Keratinocyte (primary cell): ENCODE measurements around the gene CREB3L1. TPM values are rescaled to one million over a fixed set of nuclear protein-coding genes. Genes with fewer than 3 reads are reported as not detected.
A peak's percentile ranks its signal among the peaks of the same experiment; 100 is the strongest.

Experiments used
- DNase-seq: peaks from one replicate; pipeline ENCODE4 v3.0.0-alpha.2; 2011; ENCODE audit warnings: low read depth, missing footprints, low spot score
- FAIRE-seq: peaks from 2 replicates; lab custom pipeline; 2011; peaks lifted over from hg19 to GRCh38; lab: Jason Lieb, UNC
- H2AFZ ChIP-seq: 2 replicates; pipeline ENCODE4 v1.6.0; 2012; ENCODE audit warnings: low read length, control low read depth, inconsistent platforms; ENCODE audit not compliant: control insufficient read depth
- H3K27ac ChIP-seq: 2 replicates; pipeline ENCODE4 v1.5.1; 2011; ENCODE audit warnings: low read length; ENCODE audit not compliant: control insufficient read depth, insufficient read depth
- H3K27me3 ChIP-seq: 3 replicates; pipeline ENCODE4 v1.6.0; 2011; ENCODE audit warnings: low read length; ENCODE audit not compliant: control insufficient read depth, insufficient read depth; ENCODE audit errors: extremely low read depth
- H3K36me3 ChIP-seq, 2 experiments: 2 replicates in 1 of 2; 3 replicates in 1 of 2; pipeline ENCODE4 v1.5.1; 2011; ENCODE audit warnings: low read length in 2 of 2, mild to moderate bottlenecking in 1 of 2; ENCODE audit not compliant: control insufficient read depth in 2 of 2, insufficient read depth in 2 of 2; ENCODE audit errors: extremely low read depth in 1 of 2
- H3K4me1 ChIP-seq: 3 replicates; pipeline ENCODE4 v1.5.1; 2011; ENCODE audit warnings: low read length; ENCODE audit not compliant: control insufficient read depth, insufficient read depth; ENCODE audit errors: extremely low read depth
- H3K4me2 ChIP-seq: 3 replicates; pipeline ENCODE4 v1.6.0; 2011; ENCODE audit warnings: low read depth, low read length; ENCODE audit not compliant: control insufficient read depth, insufficient read depth; ENCODE audit errors: extremely low read depth
- H3K4me3 ChIP-seq, 3 experiments: fragments of 200-600 bp in 1 of 3; sonication (generic) in 1 of 3; 2 replicates in 2 of 3; 3 replicates in 1 of 3; pipeline ENCODE4 v1.5.1; 2011 to 2016; ENCODE audit warnings: low read length in 3 of 3, mild to moderate bottlenecking in 3 of 3, control low read depth in 2 of 3, inconsistent platforms in 1 of 3, low read depth in 1 of 3, mixed read lengths in 1 of 3, mixed run types in 1 of 3, moderate library complexity in 1 of 3; ENCODE audit not compliant: control insufficient read depth in 2 of 3, insufficient read depth in 2 of 3; ENCODE audit errors: extremely low read depth in 1 of 3
- H3K79me2 ChIP-seq: 2 replicates; pipeline ENCODE4 v1.6.0; 2012; ENCODE audit warnings: low read length; ENCODE audit not compliant: control insufficient read depth, insufficient read depth
- H3K9ac ChIP-seq: 3 replicates; pipeline ENCODE4 v1.6.0; 2011; ENCODE audit warnings: low read length; ENCODE audit not compliant: control insufficient read depth, insufficient read depth; ENCODE audit errors: extremely low read depth
- H3K9me1 ChIP-seq: 3 replicates; pipeline ENCODE4 v1.6.0; 2011; ENCODE audit warnings: low read length; ENCODE audit not compliant: control insufficient read depth, insufficient read depth; ENCODE audit errors: extremely low read depth
- H3K9me3 ChIP-seq: 2 replicates; pipeline ENCODE4 v1.5.1; 2012; ENCODE audit warnings: low read depth, low read length; ENCODE audit not compliant: control insufficient read depth
- H4K20me1 ChIP-seq: 3 replicates; pipeline ENCODE4 v1.6.0; 2011; ENCODE audit warnings: low read length; ENCODE audit not compliant: control insufficient read depth, insufficient read depth; ENCODE audit errors: extremely low read depth
- CTCF ChIP-seq, 3 experiments: IDR thresholded peaks in 1 of 3; conservative IDR thresholded peaks in 1 of 3; optimal IDR thresholded peaks in 1 of 3; 2 replicates in 2 of 3; 3 replicates in 1 of 3; pipeline versions ENCODE3 to v1.5.1; 2011; ENCODE audit warnings: low read length in 3 of 3, mild to moderate bottlenecking in 3 of 3, moderate library complexity in 2 of 3, control low read depth in 1 of 3, inconsistent platforms in 1 of 3; ENCODE audit not compliant: insufficient read depth in 2 of 3; ENCODE audit errors: extremely low read depth in 1 of 3
- EZH2 ChIP-seq: IDR thresholded peaks from one replicate; pipeline ENCODE4 v1.6.1; 2012; ENCODE audit warnings: inconsistent platforms, mild to moderate bottlenecking, low read length, moderate library complexity
- dilution Hi-C: fragments of 300-500 bp; cut with MboI; formaldehyde crosslinking; loops from one replicate; pipeline ENCODE4 v1.7.0; 2020; ENCODE audit warnings: low sequenced_read_pairs; ENCODE audit not compliant: extremely low pct_ligation_motif_present
- polyA plus RNA-seq, 5 experiments: library from polyadenylated mRNA; depleted of rRNA in 3 of 5; stranded (reverse) in 3 of 5; stranded (forward) in 1 of 5; unstranded in 1 of 5; fragments of >200 nt; gene quantifications; 1 replicate in 1 of 5; 2 replicates in 3 of 5; 3 replicates in 1 of 5; pipeline versions ENCODE4 v1.2.1 to v1.2.3, GENCODE V29; 2011 to 2012; ENCODE audit warnings: missing spikeins in 2 of 5, low read depth in 1 of 5, low replicate concordance in 1 of 5

The CREB3L1 gene
- polyA plus RNA-seq, 1 donor (not counting 4 experiments of a cell fraction or from before 2014, with no cell fraction given) = not detected

GRCh38 chr11:46249103-46249937, 28.1 kb upstream of the CREB3L1 start:
- Histone ChIP-seq H3K79me2 (no peaks in the 10 kb centered on the region), H3K27me3 (no peaks in the 10 kb centered on the region), H3K27ac (peak overlapping the region; percentile 95), H3K9me1 (no peaks in the 10 kb centered on the region), H3K4me1 (peaks cover 34% of the 10 kb centered on the region), H4K20me1 (no peaks in the 10 kb centered on the region), H3K9ac (peak overlapping the region; percentile 66), H3K9me3 (no peaks in the 10 kb centered on the region), H2AFZ (peak overlapping the region; percentile 96), H3K4me3 (no peak overlapping the region), H3K4me2 (peak overlapping the region; percentile 61), H3K36me3 (no peaks in the 10 kb centered on the region)
- no peak for FAIRE-seq
- DNase-seq = no peak
- dilution Hi-C loops = no loop called here
- no peak for TF ChIP-seq EZH2
- TF ChIP-seq CTCF (optimal IDR thresholded peaks at IDR 0.05 in 1 of 3, IDR thresholded peaks at IDR 0.05 in 1 of 3, conservative IDR thresholded peaks at IDR 0.05 in 1 of 3; ENCODE audit: extremely low read depth in 1 of 3, insufficient read depth in 2 of 3, low read length in 3 of 3) = no peak

- Histone ChIP-seq H2AFZ (no peak overlapping the region), H3K36me3 (no peaks in the 10 kb centered on the region), H3K4me1 (peaks cover 34% of the 10 kb centered on the region), H3K4me2 (no peak overlapping the region), H3K79me2 (no peaks in the 10 kb centered on the region), H3K27me3 (no peaks in the 10 kb centered on the region), H3K9ac (no peak overlapping the region), H4K20me1 (no peaks in the 10 kb centered on the region), H3K9me1 (no peaks in the 10 kb centered on the region), H3K27ac (no peak overlapping the region), H3K4me3 (no peak overlapping the region), H3K9me3 (no peaks in the 10 kb centered on the region)
- FAIRE-seq = no peak
- dilution Hi-C loops = no loop called here
- no peak for DNase-seq
- TF ChIP-seq EZH2 = no peak
- TF ChIP-seq CTCF (optimal IDR thresholded peaks at IDR 0.05 in 1 of 3, IDR thresholded peaks at IDR 0.05 in 1 of 3, conservative IDR thresholded peaks at IDR 0.05 in 1 of 3; ENCODE audit: extremely low read depth in 1 of 3, insufficient read depth in 2 of 3, low read length in 3 of 3) = no peak
Measured at GRCh38 chr11:46249938-46250744, 27.3 kb upstream of the CREB3L1 start.
